Panc1 (cell line): Measurements from ENCODE around the gene TMPRSS2.

ENCODE experiments used
- CTCF ChIP-seq: fragments of 450-650 bp; IDR thresholded peaks from 2 replicates; pipeline ENCODE4 v1.5.1; 2017; ENCODE audit warnings: mild to moderate bottlenecking
- POLR2AphosphoS5 ChIP-seq: IDR thresholded peaks from 2 replicates; pipeline ENCODE4 v1.6.1; 2012; ENCODE audit warnings: mild to moderate bottlenecking, low read depth, low read length, moderate library complexity
- TCF7L2 ChIP-seq: IDR thresholded peaks from 2 replicates; pipeline ENCODE4 v1.6.1; 2011; ENCODE audit warnings: mild to moderate bottlenecking, low read depth, low read length, inconsistent platforms

- TF ChIP-seq CTCF (no peak), TCF7L2 (no peak), POLR2AphosphoS5 (no peak)
These were observed 65.3 kb downstream of the TMPRSS2 start for GRCh38 chr21:41442481-41443186.
